ENCODE results near the gene MEMO1. TPM values are rescaled to one million over a fixed set of nuclear protein-coding genes. Genes with fewer than 3 reads are reported as not detected.
"Not testable (repeated sequence)": the region's sequence is repeated elsewhere in the genome, so short reads cannot be mapped to it uniquely, and the experiment has no call there.

MEMO1 gene
- total and polyA plus RNA-seq, 4 donors, result 22.4 to 32.9 (median 27.3) TPM

GRCh38 chr2:32011485-32011960 lies 715 bp upstream of the MEMO1 start:
- peaks cover 7 to 36% (median 23%) of the 10 kb centered on the region in 4 donors for H3K4me1 ChIP-seq (ENCODE audit: control insufficient read depth in 4 of 4, insufficient read depth in 4 of 4, low read length in 3 of 4)
- no peak for DNase-seq (ENCODE audit: low spot score)
- peak overlapping the region; percentile 70 to 86 for H3K9ac ChIP-seq (ENCODE audit: low read depth in 1 of 2, low read length in 2 of 2)
- H3K9me3 ChIP-seq (ENCODE audit: control insufficient read depth in 4 of 4, low read length in 3 of 4), result no peaks in the 10 kb centered on the region
- H3K36me3 ChIP-seq (ENCODE audit: control insufficient read depth in 4 of 4, insufficient read depth in 3 of 4, low read depth in 1 of 4, low read length in 3 of 4), result no peaks in the 10 kb centered on the region
- no peaks in the 10 kb centered on the region for H3K27me3 ChIP-seq (ENCODE audit: control insufficient read depth in 4 of 4, insufficient read depth in 4 of 4, low read length in 3 of 4)
- H3K27ac ChIP-seq (ENCODE audit: low read depth in 1 of 2, low read length in 2 of 2), result peak overlapping the region; percentile 96 to 98
- H3K4me3 ChIP-seq (ENCODE audit: low read depth in 1 of 3, low read length in 3 of 3), result peak overlapping the region; percentile 83 to 99 (median 91)
- WGBS, result 76% methylated on average over 5 of the region's 5 CpGs
- TF ChIP-seq, protein P1, sequence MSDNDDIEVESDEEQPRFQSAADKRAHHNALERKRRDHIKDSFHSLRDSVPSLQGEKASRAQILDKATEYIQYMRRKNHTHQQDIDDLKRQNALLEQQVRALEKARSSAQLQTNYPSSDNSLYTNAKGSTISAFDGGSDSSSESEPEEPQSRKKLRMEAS (IDR thresholded peaks at IDR 0.05), result no peak
- TF ChIP-seq, protein P2, sequence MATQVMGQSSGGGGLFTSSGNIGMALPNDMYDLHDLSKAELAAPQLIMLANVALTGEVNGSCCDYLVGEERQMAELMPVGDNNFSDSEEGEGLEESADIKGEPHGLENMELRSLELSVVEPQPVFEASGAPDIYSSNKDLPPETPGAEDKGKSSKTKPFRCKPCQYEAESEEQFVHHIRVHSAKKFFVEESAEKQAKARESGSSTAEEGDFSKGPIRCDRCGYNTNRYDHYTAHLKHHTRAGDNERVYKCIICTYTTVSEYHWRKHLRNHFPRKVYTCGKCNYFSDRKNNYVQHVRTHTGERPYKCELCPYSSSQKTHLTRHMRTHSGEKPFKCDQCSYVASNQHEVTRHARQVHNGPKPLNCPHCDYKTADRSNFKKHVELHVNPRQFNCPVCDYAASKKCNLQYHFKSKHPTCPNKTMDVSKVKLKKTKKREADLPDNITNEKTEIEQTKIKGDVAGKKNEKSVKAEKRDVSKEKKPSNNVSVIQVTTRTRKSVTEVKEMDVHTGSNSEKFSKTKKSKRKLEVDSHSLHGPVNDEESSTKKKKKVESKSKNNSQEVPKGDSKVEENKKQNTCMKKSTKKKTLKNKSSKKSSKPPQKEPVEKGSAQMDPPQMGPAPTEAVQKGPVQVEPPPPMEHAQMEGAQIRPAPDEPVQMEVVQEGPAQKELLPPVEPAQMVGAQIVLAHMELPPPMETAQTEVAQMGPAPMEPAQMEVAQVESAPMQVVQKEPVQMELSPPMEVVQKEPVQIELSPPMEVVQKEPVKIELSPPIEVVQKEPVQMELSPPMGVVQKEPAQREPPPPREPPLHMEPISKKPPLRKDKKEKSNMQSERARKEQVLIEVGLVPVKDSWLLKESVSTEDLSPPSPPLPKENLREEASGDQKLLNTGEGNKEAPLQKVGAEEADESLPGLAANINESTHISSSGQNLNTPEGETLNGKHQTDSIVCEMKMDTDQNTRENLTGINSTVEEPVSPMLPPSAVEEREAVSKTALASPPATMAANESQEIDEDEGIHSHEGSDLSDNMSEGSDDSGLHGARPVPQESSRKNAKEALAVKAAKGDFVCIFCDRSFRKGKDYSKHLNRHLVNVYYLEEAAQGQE (IDR thresholded peaks at IDR 0.05), result no peak
- TF ChIP-seq, protein P3, sequence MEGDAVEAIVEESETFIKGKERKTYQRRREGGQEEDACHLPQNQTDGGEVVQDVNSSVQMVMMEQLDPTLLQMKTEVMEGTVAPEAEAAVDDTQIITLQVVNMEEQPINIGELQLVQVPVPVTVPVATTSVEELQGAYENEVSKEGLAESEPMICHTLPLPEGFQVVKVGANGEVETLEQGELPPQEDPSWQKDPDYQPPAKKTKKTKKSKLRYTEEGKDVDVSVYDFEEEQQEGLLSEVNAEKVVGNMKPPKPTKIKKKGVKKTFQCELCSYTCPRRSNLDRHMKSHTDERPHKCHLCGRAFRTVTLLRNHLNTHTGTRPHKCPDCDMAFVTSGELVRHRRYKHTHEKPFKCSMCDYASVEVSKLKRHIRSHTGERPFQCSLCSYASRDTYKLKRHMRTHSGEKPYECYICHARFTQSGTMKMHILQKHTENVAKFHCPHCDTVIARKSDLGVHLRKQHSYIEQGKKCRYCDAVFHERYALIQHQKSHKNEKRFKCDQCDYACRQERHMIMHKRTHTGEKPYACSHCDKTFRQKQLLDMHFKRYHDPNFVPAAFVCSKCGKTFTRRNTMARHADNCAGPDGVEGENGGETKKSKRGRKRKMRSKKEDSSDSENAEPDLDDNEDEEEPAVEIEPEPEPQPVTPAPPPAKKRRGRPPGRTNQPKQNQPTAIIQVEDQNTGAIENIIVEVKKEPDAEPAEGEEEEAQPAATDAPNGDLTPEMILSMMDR (IDR thresholded peaks at IDR 0.05; ENCODE audit: low read depth, low read length, missing input control), result no peak
- TF ChIP-seq HNF4G (IDR thresholded peaks at IDR 0.05) (no peak), HNF4A (conservative IDR thresholded peaks at IDR 0.05) (no peak), GABPA (IDR thresholded peaks at IDR 0.05 in 1 of 2, conservative IDR thresholded peaks at IDR 0.05 in 1 of 2) (no peak), SP1 (IDR thresholded peaks at IDR 0.05) (no peak), FOXA2 (IDR thresholded peaks at IDR 0.05) (no peak), NR2F2 (IDR thresholded peaks at IDR 0.05) (no peak), YY1 (IDR thresholded peaks at IDR 0.05) (no peak), RAD21 (IDR thresholded peaks at IDR 0.05) (no peak), TAF1 (conservative IDR thresholded peaks at IDR 0.05) (no peak), FOXA1 (IDR thresholded peaks at IDR 0.05) (no peak), RXRA (IDR thresholded peaks at IDR 0.05) (no peak), EGR1 (IDR thresholded peaks at IDR 0.05; ENCODE audit: low read depth in 2 of 2) (no peak), ATF3 (IDR thresholded peaks at IDR 0.05) (no peak), JUND (IDR thresholded peaks at IDR 0.05) (no peak), ZBTB33 (IDR thresholded peaks at IDR 0.05) (no peak)

DNA sequence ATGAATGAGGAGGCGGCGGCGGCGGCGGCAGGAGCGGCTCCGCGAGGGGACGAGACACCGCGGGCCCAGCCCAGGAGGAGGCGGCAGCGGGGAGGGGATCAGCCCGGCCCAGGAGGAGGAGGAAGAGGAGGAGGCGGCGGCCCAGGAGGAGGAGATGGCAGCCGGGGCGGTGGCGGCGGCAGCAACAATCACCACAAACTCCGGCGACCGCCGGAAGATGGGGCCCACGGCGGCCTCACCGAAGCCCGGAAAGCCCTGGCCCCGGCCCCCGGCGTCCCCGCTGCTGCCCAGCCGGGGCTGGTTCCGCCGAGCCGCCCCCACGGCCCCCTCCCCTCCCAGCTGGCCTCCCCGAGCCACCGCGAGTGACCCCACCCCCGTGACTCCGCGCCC lies 533 bp downstream of the MEMO1 start:
- Histone ChIP-seq H3K4me1 (ENCODE audit: control insufficient read depth in 4 of 4, insufficient read depth in 4 of 4, low read length in 3 of 4) (peaks cover 7 to 48% (median 36%) of the 10 kb centered on the region in 4 donors), H3K27ac (ENCODE audit: low read depth in 1 of 2, low read length in 2 of 2) (peak overlapping the region; percentile 28 to 65), H3K4me3 (ENCODE audit: low read depth in 1 of 3, low read length in 3 of 3) (peak overlapping the region in 1 of 3 donors; percentile 99)
- not testable (repeated sequence) for H3K9me3 ChIP-seq (ENCODE audit: control insufficient read depth in 4 of 4, low read length in 3 of 4); H3K36me3 ChIP-seq (ENCODE audit: control insufficient read depth in 4 of 4, insufficient read depth in 3 of 4, low read depth in 1 of 4, low read length in 3 of 4); H3K27me3 ChIP-seq (ENCODE audit: control insufficient read depth in 4 of 4, insufficient read depth in 4 of 4, low read length in 3 of 4); DNase-seq (ENCODE audit: low spot score); H3K9ac ChIP-seq (ENCODE audit: low read depth in 1 of 2, low read length in 2 of 2)
- WGBS, result under 1% methylated on average over 27 of the region's 43 CpGs

All from liver (tissue), 9 donors.